GM12878 (cell line): ENCODE data around the gene ARHGAP26. TPM values are rescaled to one million over a fixed set of nuclear protein-coding genes. Genes with fewer than 3 reads are reported as not detected.

ENCODE experiments used
- BACH1 ChIP-seq: fragments of 450-650 bp; IDR thresholded peaks from 2 replicates; pipeline ENCODE4 v1.6.1; 2017; ENCODE audit warnings: mild to moderate bottlenecking, borderline replicate concordance
- CHD2 ChIP-seq: IDR thresholded peaks from 2 replicates; pipeline ENCODE4 v1.6.1; 2011; ENCODE audit warnings: low read depth, low read length, improper control_type of control experiment, borderline replicate concordance
- EGR1 ChIP-seq, 2 experiments: IDR thresholded peaks; 1 replicate in 1 of 2; 2 replicates in 1 of 2; pipeline ENCODE4 v1.6.1; 2011 to 2012; ENCODE audit warnings: low read depth in 2 of 2, low read length in 2 of 2, borderline replicate concordance in 1 of 2, mild to moderate bottlenecking in 1 of 2, moderate library complexity in 1 of 2
- GATAD2B ChIP-seq: fragments of 450-650 bp; conservative IDR thresholded peaks from 2 replicates; pipeline ENCODE4 v1.6.1; 2017; ENCODE audit warnings: low read depth, mild to moderate bottlenecking, moderate library complexity
- HCFC1 ChIP-seq: fragments of 150-350 bp; IDR thresholded peaks from 2 replicates; pipeline ENCODE4 v1.6.1; 2014; ENCODE audit warnings: low read length
- HDGF ChIP-seq: fragments of 450-650 bp; IDR thresholded peaks from 2 replicates; pipeline ENCODE4 v1.6.1; 2016; ENCODE audit warnings: antibody characterized with exemption
- KLF5 ChIP-seq: fragments of 450-650 bp; IDR thresholded peaks from 2 replicates; pipeline ENCODE4 v1.6.1; 2014; ENCODE audit warnings: mild to moderate bottlenecking; ENCODE audit not compliant: partially characterized antibody
- LARP7 ChIP-seq: fragments of 450-650 bp; IDR thresholded peaks from 2 replicates; pipeline ENCODE4 v1.6.1; 2017; ENCODE audit warnings: mild to moderate bottlenecking
- MLLT1 ChIP-seq: fragments of 450-650 bp; IDR thresholded peaks from 2 replicates; pipeline ENCODE4 v1.6.1; 2016; ENCODE audit warnings: mild to moderate bottlenecking
- MYC ChIP-seq: IDR thresholded peaks from 2 replicates; pipeline ENCODE4 v1.6.1; 2011; ENCODE audit warnings: mild to moderate bottlenecking, low read length, moderate library complexity, inconsistent platforms; ENCODE audit not compliant: insufficient read depth, insufficient replicate concordance, insufficient read length, severe bottlenecking
- NBN ChIP-seq: fragments of 450-650 bp; IDR thresholded peaks from 2 replicates; pipeline ENCODE4 v1.6.1; 2016
- PBX3 ChIP-seq: IDR thresholded peaks from 2 replicates; pipeline ENCODE4 v1.6.1; 2011; ENCODE audit warnings: mild to moderate bottlenecking, low read depth, low read length, moderate library complexity; ENCODE audit not compliant: insufficient replicate concordance
- PRDM15 ChIP-seq: fragments of 450-650 bp; formaldehyde crosslinking; IDR thresholded peaks from 2 replicates; pipeline ENCODE4 v1.4.0; 2020; ENCODE audit warnings: mild to moderate bottlenecking, moderate library complexity
- RAD21 ChIP-seq: IDR thresholded peaks from 2 replicates; pipeline ENCODE4 v1.6.1; 2011; ENCODE audit warnings: mild to moderate bottlenecking, low read depth, low read length, moderate library complexity; ENCODE audit not compliant: insufficient read depth
- TARDBP ChIP-seq: IDR thresholded peaks from 2 replicates; pipeline ENCODE4 v1.6.1; 2016; ENCODE audit warnings: borderline replicate concordance
- USF2 ChIP-seq: IDR thresholded peaks from 2 replicates; pipeline ENCODE4 v1.6.1; 2011; ENCODE audit warnings: low read depth, low read length, improper control_type of control experiment, borderline replicate concordance
- ZNF592 ChIP-seq: fragments of 450-650 bp; IDR thresholded peaks from 2 replicates; pipeline ENCODE4 v1.6.1; 2017; ENCODE audit warnings: mild to moderate bottlenecking, moderate library complexity
- polyA plus RNA-seq, 11 experiments: library from polyadenylated mRNA; depleted of rRNA in 4 of 11; unstranded in 6 of 11; stranded (reverse) in 5 of 11; fragments of >200 nt; fragmentation: Nextera tagmentation in 4 of 11; fragmentation: Illumina TruSeq in 1 of 11; extraction: Ambion mirVana in 4 of 11; extraction: Trizol in 1 of 11; gene quantifications; 1 replicate in 1 of 11; 2 replicates in 10 of 11; pipeline versions ENCODE4 v1.2.1 to v1.2.3, GENCODE V29; 2011 to 2016; ENCODE audit warnings: inconsistent platforms in 2 of 11, missing spikeins in 2 of 11, low read depth in 1 of 11
- total RNA-seq, 4 experiments: library from RNA; depleted of rRNA in 3 of 4; stranded (reverse); fragments of >200 nt in 3 of 4; fragmentation: Illumina TruSeq in 1 of 4; extraction: Trizol in 1 of 4; gene quantifications; 2 replicates each; pipeline versions ENCODE4 v1.2.1 to v1.2.3, GENCODE V29; 2013 to 2021

The ARHGAP26 gene
- total and polyA plus RNA-seq, 10 of the 15 experiments (the other 5 are each of a cell fraction or from before 2014, with no cell fraction given) = 9.4 to 41.5 (median 19.3) TPM

GRCh38 chr5:143207563-143208364 is 437.6 kb downstream of the ARHGAP26 start (continued):
- peak; percentile 22; the same call in 1 of the 2 replicates for TF ChIP-seq ZNF592
- peak; percentile 47; the same call in 1 of the 2 replicates for TF ChIP-seq BACH1
- 0 out of 2 replicates have a peak, but pooled peaks have one; percentile 61 for TF ChIP-seq PRDM15 (CRISPR knock-in tag)
- no peak for TF ChIP-seq HCFC1
- TF ChIP-seq HDGF = peak; percentile 13; the same call in 1 of the 2 replicates
- TF ChIP-seq MYC = no peak
- no peak for TF ChIP-seq NBN
- TF ChIP-seq PBX3 = no peak
- TF ChIP-seq MLLT1 = peak; percentile 79
- 0 out of 2 replicates have a peak, but pooled peaks have one; percentile 25 for TF ChIP-seq GATAD2B
- no peak for TF ChIP-seq RAD21
- no peak; the same call in 1 of the 2 replicates for TF ChIP-seq USF2
- peak; percentile 19; the same call in 1 of the 2 replicates for TF ChIP-seq LARP7
- TF ChIP-seq TARDBP = no peak
- TF ChIP-seq CHD2 = peak; percentile 20; the same call in 1 of the 2 replicates
- TF ChIP-seq EGR1 (IDR thresholded peaks at IDR 0.05; ENCODE audit: borderline replicate concordance in 1 of 2, low read depth in 2 of 2, low read length in 2 of 2) = no peak
- TF ChIP-seq KLF5 = no peak
